Mesenteric fat pad (tissue), 1 donor: ENCODE results near the gene NAALADL2. TPM values are rescaled to one million over a fixed set of nuclear protein-coding genes. Genes with fewer than 3 reads are reported as not detected.

Experiments used
- DNase-seq: peaks from one replicate; pipeline ENCODE4 v3.0.0-alpha.2; 2020; ENCODE audit warnings: low spot score
- total RNA-seq: library from RNA; stranded (reverse); fragmentation: NEBNext Ultra II Directional; extraction: Animal tissue kit (Norgen Biotek cat#: 25700); gene quantifications from one replicate; pipeline ENCODE4 v1.2.1, GENCODE V29; 2021
- donor health status: DM: yes; HTN: yes; CAD: no.

Gene NAALADL2
- total RNA-seq, 1 donor from 2014 or later: 12.5 TPM

GRCh38 chr3:175646865-175647264 lies 787.7 kb downstream of the NAALADL2 start:
- no peak for DNase-seq

- no peak for DNase-seq
Observed at GRCh38 chr3:175648899-175649298, 789.8 kb downstream of the NAALADL2 start.

- DNase-seq: no peak
Observed at GRCh38 chr3:175651716-175652115, 792.6 kb downstream of the NAALADL2 start.

GRCh38 chr3:175655351-175655750 lies 796.2 kb downstream of the NAALADL2 start:
- no peak for DNase-seq

GRCh38 chr3:175656461-175656860 lies 797.3 kb downstream of the NAALADL2 start:
- DNase-seq: no peak

- DNase-seq: no peak
Observed at GRCh38 chr3:175659670-175660350, 800.7 kb downstream of the NAALADL2 start.

- no peak for DNase-seq
Observed at GRCh38 chr3:175662815-175663214, 803.7 kb downstream of the NAALADL2 start.

- no peak for DNase-seq
Observed at GRCh38 chr3:175664911-175665310, 805.8 kb downstream of the NAALADL2 start.

GRCh38 chr3:175668300-175668699 lies 809.2 kb downstream of the NAALADL2 start:
- DNase-seq: no peak

GRCh38 chr3:175670557-175670956 lies 811.4 kb downstream of the NAALADL2 start:
- DNase-seq: no peak

- no peak for DNase-seq
Observed at GRCh38 chr3:175672119-175672689, 813.1 kb downstream of the NAALADL2 start.

- no peak for DNase-seq
Observed at GRCh38 chr3:175679568-175679967, 820.4 kb downstream of the NAALADL2 start.

GRCh38 chr3:175692256-175692655 lies 833.1 kb downstream of the NAALADL2 start:
- DNase-seq: no peak

GRCh38 chr3:175695251-175695650 lies 836.1 kb downstream of the NAALADL2 start:
- DNase-seq: no peak

- DNase-seq: no peak
Observed at GRCh38 chr3:175702956-175703355, 843.8 kb downstream of the NAALADL2 start.

- no peak for DNase-seq
Observed at GRCh38 chr3:175704366-175705055, 845.4 kb downstream of the NAALADL2 start.

GRCh38 chr3:175713268-175713667 lies 854.1 kb downstream of the NAALADL2 start:
- no peak for DNase-seq

- DNase-seq: no peak
Observed at GRCh38 chr3:175716446-175716845, 857.3 kb downstream of the NAALADL2 start.

- no peak for DNase-seq
Observed at GRCh38 chr3:175726228-175726627, 867.1 kb downstream of the NAALADL2 start.

GRCh38 chr3:175728566-175728965 lies 869.4 kb downstream of the NAALADL2 start:
- DNase-seq: no peak

GRCh38 chr3:175729466-175729865 lies 870.3 kb downstream of the NAALADL2 start:
- no peak for DNase-seq

- DNase-seq: no peak
Observed at GRCh38 chr3:175731543-175731942, 872.4 kb downstream of the NAALADL2 start.

GRCh38 chr3:175732017-175732416 lies 872.9 kb downstream of the NAALADL2 start:
- DNase-seq: no peak
